ENCODE data around the gene ACSL1. TPM values are rescaled to one million over a fixed set of nuclear protein-coding genes. Genes with fewer than 3 reads are reported as not detected.

ACSL1 gene, protein sequence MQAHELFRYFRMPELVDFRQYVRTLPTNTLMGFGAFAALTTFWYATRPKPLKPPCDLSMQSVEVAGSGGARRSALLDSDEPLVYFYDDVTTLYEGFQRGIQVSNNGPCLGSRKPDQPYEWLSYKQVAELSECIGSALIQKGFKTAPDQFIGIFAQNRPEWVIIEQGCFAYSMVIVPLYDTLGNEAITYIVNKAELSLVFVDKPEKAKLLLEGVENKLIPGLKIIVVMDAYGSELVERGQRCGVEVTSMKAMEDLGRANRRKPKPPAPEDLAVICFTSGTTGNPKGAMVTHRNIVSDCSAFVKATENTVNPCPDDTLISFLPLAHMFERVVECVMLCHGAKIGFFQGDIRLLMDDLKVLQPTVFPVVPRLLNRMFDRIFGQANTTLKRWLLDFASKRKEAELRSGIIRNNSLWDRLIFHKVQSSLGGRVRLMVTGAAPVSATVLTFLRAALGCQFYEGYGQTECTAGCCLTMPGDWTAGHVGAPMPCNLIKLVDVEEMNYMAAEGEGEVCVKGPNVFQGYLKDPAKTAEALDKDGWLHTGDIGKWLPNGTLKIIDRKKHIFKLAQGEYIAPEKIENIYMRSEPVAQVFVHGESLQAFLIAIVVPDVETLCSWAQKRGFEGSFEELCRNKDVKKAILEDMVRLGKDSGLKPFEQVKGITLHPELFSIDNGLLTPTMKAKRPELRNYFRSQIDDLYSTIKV
- 10 to 100 TPM; 39.5 to 55.4 (median 47.4) TPM for polyA plus RNA-seq (ENCODE audit: insufficient read length in 10 of 10)
- long read RNA-seq, donor 1, partial matches to known transcripts: 0 of 3 reads
- long read RNA-seq, donor 1, other reads (novel, unspliced or antisense): 0 of 3 reads
- long read RNA-seq, donor 2, partial matches to known transcripts: 0 of 2 reads
- long read RNA-seq, donor 2, other reads (novel, unspliced or antisense): 0 of 2 reads
- long read RNA-seq, donor 3: 0 reads
- long read RNA-seq, donor 4, partial matches to known transcripts: 0 of 2 reads
- long read RNA-seq, donor 4, other reads (novel, unspliced or antisense): 0 of 2 reads
- long read RNA-seq, donor 5, partial matches to known transcripts: 0 of 2 reads
- long read RNA-seq, donor 5, other reads (novel, unspliced or antisense): 0 of 2 reads
- long read RNA-seq, donor 6, partial matches to known transcripts: 0 of 4 reads
- long read RNA-seq, donor 6, other reads (novel, unspliced or antisense): 0 of 4 reads
- long read RNA-seq, donor 7, partial matches to known transcripts: 0 of 4 reads
- long read RNA-seq, donor 7, other reads (novel, unspliced or antisense): 0 of 4 reads
- long read RNA-seq, donor 8, partial matches to known transcripts: 0 of 1 reads
- long read RNA-seq, donor 8, other reads (novel, unspliced or antisense): 0 of 1 reads
- long read RNA-seq, donor 9: 0 reads

DNA sequence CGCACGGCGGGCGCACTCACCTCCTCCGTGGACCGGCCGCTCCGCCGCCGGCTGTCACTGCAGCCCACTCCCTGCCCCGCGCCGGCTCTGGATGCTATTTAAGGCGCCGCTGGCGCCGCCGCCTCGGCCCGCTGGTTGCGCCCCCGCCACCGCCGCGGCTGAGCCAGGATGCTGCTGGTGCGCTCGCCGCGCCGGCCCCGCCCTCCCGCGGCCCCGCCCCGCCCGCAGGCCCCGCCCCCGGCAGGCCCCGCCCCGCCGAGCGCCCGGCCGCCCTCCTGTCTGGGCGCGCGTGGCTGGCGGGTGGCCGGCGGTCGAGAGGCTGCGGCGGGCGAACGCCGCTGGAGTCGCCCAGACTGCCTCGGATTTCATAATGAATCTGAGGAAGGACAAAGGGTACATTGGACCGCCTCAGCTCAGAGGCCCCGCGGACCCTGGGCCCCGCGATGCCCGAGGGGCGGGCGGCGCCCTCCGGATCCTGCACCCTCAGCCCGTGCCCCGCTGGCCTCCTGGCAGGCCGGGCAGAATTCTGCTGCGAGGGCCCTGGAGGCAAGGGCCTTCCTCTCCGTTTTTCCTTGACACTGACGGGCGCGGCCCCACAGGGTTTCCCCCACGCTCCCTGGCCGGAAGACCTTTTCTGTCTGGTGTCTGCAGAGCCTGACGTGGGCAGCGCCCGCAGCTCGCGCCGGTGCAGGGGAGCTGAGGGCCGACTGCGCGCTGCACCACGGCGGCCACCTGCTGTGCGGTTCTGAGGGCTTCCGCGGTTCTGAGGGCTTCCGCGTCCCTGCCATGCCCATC lies at the start of gene ACSL1:
Gene ACSL1 (minus strand): TSS at position 73 of the 795 bp plus-strand sequence. CDS start 22,454 bp downstream, outside the sequence.
- DNase-seq: peak; percentile 60 to 84 (median 77)

GRCh38 chr4:184873054-184873453 lies 47.3 kb upstream of the ACSL1 start:
- DNase-seq: peak in 1 of 3 donors; percentile 35

DNA sequence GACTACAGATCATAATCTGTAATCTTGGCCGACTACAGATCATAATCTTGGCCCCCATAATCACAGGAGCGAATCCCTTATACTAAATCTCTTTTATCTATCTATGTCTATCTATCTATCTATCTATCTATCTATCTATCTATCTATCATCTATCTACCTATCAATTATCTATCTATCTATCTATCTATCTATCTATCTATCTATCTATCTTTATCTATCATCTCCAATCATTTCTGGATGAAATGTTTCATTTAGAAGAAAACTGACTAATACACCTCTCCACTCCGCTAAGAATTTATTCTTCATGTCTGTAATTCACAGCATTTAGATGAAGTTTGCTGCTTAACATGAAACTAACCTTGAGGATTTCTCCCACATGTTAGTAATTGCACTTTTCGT lies 45.0 kb upstream of the ACSL1 start:
- DNase-seq: no peak

DNA sequence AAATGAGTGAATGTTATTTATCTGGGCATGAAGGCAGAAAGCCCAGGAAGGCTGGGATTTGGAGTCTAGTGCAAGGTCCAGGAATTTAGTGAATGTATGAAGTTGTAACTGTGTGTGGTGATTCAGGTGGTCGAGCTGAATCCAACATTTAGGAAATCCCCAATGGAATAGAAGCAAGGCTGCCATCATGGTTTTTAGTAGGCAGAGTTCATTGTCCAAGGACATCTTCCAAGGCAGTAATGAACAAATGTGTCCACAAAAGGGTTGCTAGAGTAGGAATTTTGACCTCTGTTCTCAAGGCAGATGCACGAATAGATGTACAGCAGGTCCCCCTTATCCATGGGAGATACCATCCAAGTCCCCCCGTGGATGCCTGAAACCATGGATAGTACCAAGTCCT lies 42.9 kb upstream of the ACSL1 start:
- DNase-seq: no peak

DNA sequence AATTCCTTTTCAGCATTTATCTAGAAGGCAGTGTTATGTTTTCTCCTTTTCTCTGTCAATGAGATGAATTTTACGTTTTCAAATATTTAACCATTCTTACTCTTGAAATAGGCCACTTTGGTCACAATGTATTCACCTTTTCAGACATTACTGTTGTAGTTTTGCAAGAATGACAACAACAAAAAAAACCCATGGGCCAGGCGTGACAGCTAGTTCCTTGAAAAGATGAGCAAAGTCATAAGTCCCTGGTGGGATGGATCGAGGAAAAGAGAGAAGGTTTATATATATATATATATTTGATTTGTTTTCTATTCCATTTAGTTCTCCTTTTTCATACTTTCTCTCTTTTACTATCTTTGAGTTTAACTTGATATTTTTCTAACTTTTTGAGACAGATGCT lies 38.1 kb upstream of the ACSL1 start:
- DNase-seq: no peak

GRCh38 chr4:184861047-184861446 lies 35.3 kb upstream of the ACSL1 start:
- no peak for DNase-seq

- DNase-seq: no peak
These were observed 34.4 kb upstream of the ACSL1 start for GRCh38 chr4:184860018-184860779.

GRCh38 chr4:184857441-184858121 lies 31.8 kb upstream of the ACSL1 start:
- no peak for DNase-seq

GRCh38 chr4:184856277-184856609 lies 30.5 kb upstream of the ACSL1 start:
- no peak for DNase-seq

GRCh38 chr4:184854673-184855072 lies 28.9 kb upstream of the ACSL1 start:
- peak in 1 of 3 donors; percentile 13 for DNase-seq

- DNase-seq: no peak
These were observed 27.7 kb upstream of the ACSL1 start for GRCh38 chr4:184853436-184853835.

DNA sequence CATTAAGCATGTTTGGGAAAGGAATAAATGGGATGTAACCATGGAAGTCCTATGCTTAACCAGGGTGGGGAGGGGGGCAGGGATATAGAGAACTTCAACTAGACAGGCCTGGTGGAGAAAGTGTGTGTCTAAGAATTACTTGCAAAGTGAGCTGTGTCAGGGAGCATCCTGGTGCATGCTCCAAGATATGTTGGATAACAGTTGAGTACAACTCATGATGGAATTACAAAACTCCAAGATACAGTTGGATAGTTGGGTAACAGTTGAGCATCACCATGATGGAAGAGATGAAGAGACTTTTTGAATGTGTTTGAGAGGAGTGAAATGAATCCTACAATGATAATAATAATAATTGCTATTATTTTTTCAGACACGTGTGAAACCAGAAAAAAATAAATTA lies 26.1 kb upstream of the ACSL1 start:
- no peak for DNase-seq

GRCh38 chr4:184851200-184851541 lies 25.4 kb upstream of the ACSL1 start:
- peak in 1 of 3 donors; percentile 14 for DNase-seq

- no peak for DNase-seq
These were observed 24.8 kb upstream of the ACSL1 start for GRCh38 chr4:184850431-184851199.

DNA sequence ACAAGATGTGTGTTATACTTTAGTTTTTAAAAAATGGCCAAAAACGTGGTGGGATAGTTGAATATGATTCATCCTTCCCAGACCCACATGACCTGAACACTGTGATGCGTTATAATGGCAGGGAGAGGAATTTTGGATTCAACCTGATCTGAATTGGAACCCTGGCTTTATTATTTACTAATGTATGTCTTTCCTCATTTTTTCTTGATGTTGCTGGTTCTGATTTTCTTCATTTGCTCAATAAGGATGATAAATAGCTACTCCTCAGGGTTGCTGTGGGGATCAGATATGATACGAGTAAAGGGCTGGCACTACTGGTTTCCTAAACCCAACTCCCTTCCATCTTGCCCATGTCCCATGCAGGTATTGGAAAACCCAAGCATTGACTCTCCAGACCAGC lies 24.2 kb upstream of the ACSL1 start:
- no peak for DNase-seq

DNA sequence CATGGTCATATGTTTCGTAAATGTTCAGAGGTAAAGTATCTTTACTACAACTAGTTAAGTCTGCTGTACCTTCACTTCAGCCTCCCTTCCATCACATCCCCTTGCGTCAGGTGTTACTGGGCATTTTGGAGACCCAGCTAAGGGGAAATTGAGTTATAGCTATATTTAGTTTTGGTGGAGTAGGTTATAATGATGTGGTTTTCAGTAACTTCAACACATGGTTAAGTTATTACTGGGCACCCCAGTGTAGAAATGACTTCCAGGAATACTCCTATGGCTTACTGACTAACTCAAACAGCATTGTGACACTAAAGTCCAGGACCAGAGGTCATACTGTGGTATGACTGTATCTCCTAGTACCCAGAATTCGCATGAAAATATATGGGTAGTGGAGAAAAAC lies 23.4 kb upstream of the ACSL1 start:
- no peak for DNase-seq

- DNase-seq: peak in 1 of 3 donors; percentile 24
These were observed 22.7 kb upstream of the ACSL1 start for GRCh38 chr4:184848510-184848909.

- no peak for DNase-seq
These were observed 20.8 kb upstream of the ACSL1 start for GRCh38 chr4:184846531-184846930.

All from muscle of back (tissue), 13 donors.